Mammary epithelial cell (primary cell): ENCODE results near the gene ANKRD11.

ENCODE experiments used
- CTCF ChIP-seq, 2 donors: IDR thresholded peaks in 1 of 2; conservative IDR thresholded peaks in 1 of 2; 2 replicates each; pipeline ENCODE4 v1.5.1; 2011 to 2012; ENCODE audit warnings: inconsistent platforms in 2 of 2, low read length in 2 of 2, mild to moderate bottlenecking in 2 of 2, control low read depth in 1 of 2, low read depth in 1 of 2; ENCODE audit not compliant: insufficient read depth in 1 of 2; ENCODE audit errors: extremely low read depth in 1 of 2
- EZH2 ChIP-seq: IDR thresholded peaks from 2 replicates; pipeline ENCODE4 v1.6.1; 2012; ENCODE audit warnings: low read length, inconsistent platforms, borderline replicate concordance

GRCh38 chr16:89351645-89352044 lies 138.7 kb downstream of the ANKRD11 start:
- no peak for TF ChIP-seq EZH2
- no peak for TF ChIP-seq CTCF (conservative IDR thresholded peaks at IDR 0.05 in 1 of 2, IDR thresholded peaks at IDR 0.05 in 1 of 2; ENCODE audit: extremely low read depth in 1 of 2, insufficient read depth in 1 of 2, low read depth in 1 of 2, low read length in 2 of 2)
